MV-4-11 (cell line): ENCODE results near the gene OSBPL1A.
A peak's percentile ranks its signal among the peaks of the same experiment; 100 is the strongest.
"Not testable (repeated sequence)": the region's sequence is repeated elsewhere in the genome, so short reads cannot be mapped to it uniquely, and the experiment has no call there.

Experiments used
- DNase-seq: peaks from one replicate; lab custom pipeline; 2025; lab: John Stamatoyannopoulos, UW

Gene OSBPL1A

GRCh38 chr18:24187049-24187448 is 210.6 kb downstream of the OSBPL1A start:
- peak; percentile 76 for DNase-seq

- DNase-seq, result no peak
Observed at GRCh38 chr18:24185805-24186204, 211.8 kb downstream of the OSBPL1A start.

- DNase-seq, result no peak
Observed at GRCh38 chr18:24181806-24182205, 215.8 kb downstream of the OSBPL1A start.

- DNase-seq, result no peak
Observed at GRCh38 chr18:24180048-24180447, 217.6 kb downstream of the OSBPL1A start.

GRCh38 chr18:24177499-24178133 is 220.0 kb downstream of the OSBPL1A start:
- DNase-seq, result no peak

- DNase-seq, result peak; percentile 33
Observed at GRCh38 chr18:24176727-24177416, 220.8 kb downstream of the OSBPL1A start.

- DNase-seq, result no peak
Observed at GRCh38 chr18:24173997-24174396, 223.6 kb downstream of the OSBPL1A start.

- DNase-seq, result no peak
Observed at GRCh38 chr18:24170360-24170759, 227.3 kb downstream of the OSBPL1A start.

- DNase-seq, result no peak
Observed at GRCh38 chr18:24168496-24168895, 229.1 kb downstream of the OSBPL1A start.

GRCh38 chr18:24161304-24161703 is 236.3 kb downstream of the OSBPL1A start:
- DNase-seq, result no peak

GRCh38 chr18:24160086-24160485 is 237.5 kb downstream of the OSBPL1A start:
- DNase-seq, result no peak

GRCh38 chr18:24157855-24158254 is 239.8 kb downstream of the OSBPL1A start:
- no peak for DNase-seq

- DNase-seq, result peak; percentile 12
Observed at GRCh38 chr18:24153397-24153796, 244.2 kb downstream of the OSBPL1A start.

GRCh38 chr18:24149591-24149990 is 248.0 kb downstream of the OSBPL1A start:
- not testable (repeated sequence) for DNase-seq

GRCh38 chr18:24142376-24142775 is 255.2 kb downstream of the OSBPL1A start:
- DNase-seq, result no peak

- DNase-seq, result no peak
Observed at GRCh38 chr18:24140697-24141096, 256.9 kb downstream of the OSBPL1A start.

GRCh38 chr18:24138789-24139616 is 258.6 kb downstream of the OSBPL1A start, which contains the start of gene CABYR:
TSS of gene CABYR (plus strand) at chr18:24139062. CDS start at chr18:24143115, 4,053 bp downstream.
- DNase-seq, result peak; percentile 85

- no peak for DNase-seq
Observed at GRCh38 chr18:24138409-24138788, 259.2 kb downstream of the OSBPL1A start.

- no peak for DNase-seq
Observed at GRCh38 chr18:24136967-24137373, 260.7 kb downstream of the OSBPL1A start.

- DNase-seq, result no peak
Observed at GRCh38 chr18:24130494-24130893, 267.1 kb downstream of the OSBPL1A start.

GRCh38 chr18:24128700-24129099 is 268.9 kb downstream of the OSBPL1A start:
- DNase-seq, result no peak

- DNase-seq, result no peak
Observed at GRCh38 chr18:24127735-24128134, 269.9 kb downstream of the OSBPL1A start.
